Stimulated activated CD8-positive, alpha-beta memory T cell treated with anti-CD3 and anti-CD28 coated beads, Interleukin-12 subunit alpha, Interleukin-12 subunit beta, amount 100 ng/mL, for 4 hours (primary cell): ENCODE results near the gene SOD1.

Experiments used
- DNase-seq: peaks from one replicate; pipeline ENCODE4 v3.0.0-alpha.2; 2020; ENCODE audit warnings: low read depth

SOD1 gene

DNA sequence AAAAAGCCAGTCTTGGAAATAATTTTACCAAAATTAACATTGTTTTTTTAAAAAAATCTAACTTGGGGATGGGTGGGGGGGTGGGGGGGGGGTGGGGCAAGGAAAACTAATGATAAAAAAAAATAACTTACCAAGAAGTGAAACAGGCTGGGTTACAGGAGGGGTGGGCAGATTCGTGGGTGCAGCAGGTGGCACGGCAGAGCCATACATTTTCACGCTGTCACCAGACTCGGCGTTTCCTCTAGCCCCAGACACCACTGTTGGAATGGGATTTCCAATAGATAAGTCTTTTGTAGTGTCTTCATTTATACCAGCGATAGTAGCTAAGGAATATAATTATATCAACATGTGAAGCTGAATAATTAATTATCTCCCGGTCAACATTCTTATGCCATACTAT is 25.4 kb downstream of the SOD1 start:
- no peak for DNase-seq

DNA sequence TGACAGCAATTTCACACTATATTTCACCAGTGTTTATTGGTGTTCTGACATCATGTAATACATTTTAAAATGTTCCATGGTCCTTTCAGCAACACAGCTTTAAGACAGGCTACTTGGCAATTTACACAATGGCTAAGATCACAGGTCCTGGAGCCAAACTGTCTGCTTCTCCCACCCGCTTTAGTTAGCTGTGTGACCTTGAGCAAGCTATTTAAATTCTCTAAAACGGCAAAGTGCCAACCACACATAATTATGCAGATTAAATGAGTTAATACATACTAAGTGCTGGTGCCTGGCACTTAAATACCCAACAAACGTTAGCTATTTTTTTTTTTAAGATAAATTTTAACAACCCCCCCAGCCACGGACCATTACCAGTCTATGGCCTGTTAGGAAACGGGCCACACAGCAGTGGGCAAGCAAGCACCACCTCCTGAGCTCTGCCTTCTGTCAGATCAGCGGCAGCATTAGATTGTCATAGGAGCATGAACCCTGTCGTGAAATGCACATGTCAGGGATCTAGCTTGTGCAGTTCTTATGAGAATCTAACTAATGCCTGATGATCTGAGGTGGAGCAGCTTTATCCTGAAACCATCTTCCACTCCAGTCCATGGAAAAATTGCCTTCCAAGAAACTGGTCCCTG is 26.9 kb downstream of the SOD1 start:
- DNase-seq = no peak

DNA sequence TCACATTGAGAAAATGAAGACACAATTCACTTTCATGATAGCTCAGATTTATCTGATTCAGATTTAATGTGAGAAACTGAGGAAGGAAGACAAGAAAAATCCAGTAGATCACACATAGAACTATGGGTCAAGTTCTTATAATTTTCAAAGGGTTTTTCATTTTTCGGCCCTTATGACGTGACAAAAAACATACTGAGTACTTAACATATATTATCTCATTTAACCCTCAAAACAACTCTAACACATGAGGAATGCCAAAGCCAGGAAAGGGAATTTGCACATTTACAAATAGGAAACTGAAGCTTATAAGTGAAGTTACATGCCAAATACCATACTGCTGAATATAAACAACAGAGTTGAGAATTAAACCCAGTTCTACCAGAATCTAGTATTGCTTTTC is 27.6 kb downstream of the SOD1 start:
- DNase-seq = no peak

DNA sequence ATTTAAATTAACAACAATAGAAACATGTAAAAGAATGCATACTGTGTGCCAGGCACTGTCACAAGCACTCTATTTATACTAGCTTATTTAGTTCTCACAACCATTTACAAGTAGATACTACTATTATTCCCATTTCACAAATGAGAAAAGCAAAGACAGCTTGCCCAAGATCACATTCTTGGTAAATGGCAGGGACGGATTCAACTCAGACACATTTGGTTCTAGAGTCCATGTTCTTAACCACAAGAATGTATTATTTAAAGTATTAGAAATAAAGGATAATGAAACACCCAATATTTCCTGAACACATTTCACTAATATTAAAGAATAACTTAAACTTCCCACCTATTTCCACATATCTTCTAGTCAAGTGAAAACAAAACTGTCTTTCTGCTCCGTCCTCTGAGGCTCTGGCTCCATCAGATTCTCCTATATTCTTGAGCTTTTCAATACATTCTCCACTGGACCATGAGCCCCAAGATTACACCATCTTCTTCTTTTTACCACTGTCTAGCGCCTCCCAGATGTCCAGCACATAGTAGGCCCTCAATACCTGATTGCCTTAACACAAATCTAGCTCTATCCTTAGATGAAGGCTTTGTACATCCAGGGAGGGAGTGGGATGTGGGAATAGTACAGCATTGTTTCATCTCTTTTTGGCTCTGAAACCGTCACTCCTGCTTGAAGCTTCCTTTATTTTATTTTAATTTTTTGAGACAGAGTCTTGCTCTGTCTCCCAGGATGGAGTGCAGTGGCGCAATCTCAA is 29.3 kb downstream of the SOD1 start:
- DNase-seq = no peak

DNA sequence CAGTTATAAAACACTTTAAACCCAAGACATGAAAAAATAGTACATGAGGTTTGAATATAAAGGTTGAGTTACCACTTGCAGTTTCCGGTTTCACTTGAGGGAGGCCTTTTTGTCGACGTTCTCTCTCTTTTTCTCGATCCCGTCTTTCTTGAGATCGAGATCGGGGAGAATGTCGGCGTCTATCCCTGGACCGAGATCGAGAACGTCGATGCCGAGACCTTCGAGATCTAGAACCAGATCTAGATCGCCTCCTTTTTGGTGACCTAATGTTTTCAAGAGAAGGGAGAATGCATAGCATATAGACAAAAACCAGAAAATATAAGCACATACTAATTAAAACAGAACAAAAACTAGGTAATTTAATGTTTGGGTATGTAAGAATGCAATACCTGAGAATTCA is 33.7 kb downstream of the SOD1 start:
- DNase-seq = no peak

DNA sequence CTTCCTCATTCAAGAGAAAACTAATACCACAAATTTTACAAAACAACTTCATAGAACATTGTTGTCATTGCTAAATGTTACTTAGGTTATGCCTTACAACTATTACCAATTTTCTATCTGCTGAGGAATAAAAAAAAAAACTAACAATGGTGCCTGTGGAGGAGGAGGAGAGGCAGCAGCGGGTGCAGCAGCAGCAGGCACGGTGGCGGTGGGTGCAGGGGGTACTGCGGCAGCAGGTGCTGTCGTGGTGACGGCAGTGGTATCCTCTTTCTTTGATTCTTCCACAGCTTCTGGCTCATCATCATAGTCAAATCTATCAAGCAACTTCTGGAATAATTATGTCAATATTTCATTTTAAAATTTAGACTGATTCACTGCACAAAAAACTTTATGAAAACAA is 36.9 kb downstream of the SOD1 start:
- DNase-seq = no peak

DNA sequence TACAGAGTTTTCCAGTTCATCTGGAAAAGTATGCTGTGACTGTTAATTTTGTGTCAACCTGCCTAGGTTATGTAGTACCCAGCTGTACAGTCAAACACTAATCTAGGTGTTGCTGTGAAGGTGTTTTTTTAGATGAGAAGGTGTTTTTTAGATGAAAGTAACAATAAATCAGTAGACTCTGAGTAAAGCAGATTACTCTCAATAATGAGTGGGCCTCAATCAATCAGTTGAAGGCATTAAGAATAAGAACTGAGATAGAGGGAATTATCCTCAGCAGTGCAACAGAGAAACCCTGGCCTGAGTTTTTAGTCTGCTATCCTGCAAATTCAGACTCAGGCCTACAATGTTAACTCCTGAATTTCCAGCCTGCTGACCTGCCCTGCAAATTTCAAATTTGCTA is 39.0 kb downstream of the SOD1 start:
- no peak for DNase-seq

DNA sequence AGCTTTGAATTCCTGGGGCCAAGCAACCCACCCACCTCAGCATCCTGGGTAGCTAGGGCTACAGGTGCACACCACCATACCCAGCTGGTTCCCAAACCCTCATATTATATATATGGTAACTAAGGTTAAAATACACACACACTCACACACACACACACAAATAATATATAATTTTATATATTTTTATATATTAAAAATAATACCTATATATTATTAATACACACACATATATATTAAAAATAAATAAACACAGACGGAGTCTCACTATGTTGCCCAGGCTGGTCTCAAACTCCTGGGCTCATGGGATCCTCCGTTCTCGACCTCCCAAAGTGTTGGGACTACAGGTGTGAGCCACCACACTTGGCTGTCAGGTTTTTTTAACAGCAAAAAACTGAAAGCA is 40.5 kb downstream of the SOD1 start:
- no peak for DNase-seq

DNA sequence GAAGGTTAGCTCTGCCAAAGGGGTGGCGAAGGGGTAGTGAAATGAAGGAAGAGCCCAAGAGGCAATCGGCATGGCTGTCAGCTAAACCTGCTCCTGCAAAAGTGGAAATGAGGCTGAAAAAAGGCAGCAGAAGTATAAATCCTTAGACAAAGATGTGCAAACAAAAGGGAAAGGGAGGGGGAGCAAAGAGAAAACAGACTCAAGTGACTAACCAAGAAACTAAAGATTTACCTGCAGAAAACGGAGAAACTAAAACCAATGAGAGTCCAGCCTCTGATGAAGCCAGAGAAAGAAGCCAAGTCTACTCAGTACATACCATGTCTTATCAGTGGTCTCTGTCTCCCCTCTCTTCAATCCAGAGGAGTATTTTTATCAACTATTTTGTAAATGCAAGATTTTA is 47.1 kb downstream of the SOD1 start:
- DNase-seq = no peak

DNA sequence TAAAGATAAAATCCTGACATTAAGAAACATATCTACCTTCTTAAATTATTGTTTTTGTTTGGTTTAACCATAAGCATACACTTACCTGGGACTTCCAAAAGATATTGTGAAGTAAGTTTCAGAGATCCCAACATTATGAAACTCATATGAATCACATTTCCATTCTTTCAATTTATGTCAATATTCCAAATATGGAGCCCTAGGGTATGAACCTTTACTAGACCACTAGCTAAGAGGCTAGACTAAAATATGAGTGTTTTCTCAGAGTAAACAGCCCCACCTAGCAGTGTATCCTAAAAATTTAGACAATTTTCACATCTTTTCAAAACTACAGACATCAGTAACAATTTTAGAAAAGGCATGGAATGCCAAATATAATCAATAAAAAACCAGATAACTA is 48.0 kb downstream of the SOD1 start:
- no peak for DNase-seq

DNA sequence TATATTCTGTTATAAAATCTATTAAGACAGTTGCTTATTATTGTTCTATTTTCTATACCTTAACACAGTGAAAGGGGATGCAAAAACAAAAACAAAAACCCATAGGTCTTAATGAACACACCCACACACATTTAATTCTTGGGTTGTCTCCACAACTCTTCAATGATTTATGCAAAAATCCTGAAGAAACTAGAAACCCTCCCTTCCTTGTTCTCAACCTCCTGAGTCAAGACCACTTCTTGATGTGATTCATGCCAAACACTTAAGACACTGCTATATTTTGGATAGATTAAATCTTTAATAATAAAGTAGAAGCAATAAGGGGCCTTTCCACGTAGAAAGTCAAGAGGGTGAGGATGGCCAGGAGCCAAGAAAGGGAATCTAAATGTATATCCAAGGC is 49.0 kb downstream of the SOD1 start:
- no peak for DNase-seq

DNA sequence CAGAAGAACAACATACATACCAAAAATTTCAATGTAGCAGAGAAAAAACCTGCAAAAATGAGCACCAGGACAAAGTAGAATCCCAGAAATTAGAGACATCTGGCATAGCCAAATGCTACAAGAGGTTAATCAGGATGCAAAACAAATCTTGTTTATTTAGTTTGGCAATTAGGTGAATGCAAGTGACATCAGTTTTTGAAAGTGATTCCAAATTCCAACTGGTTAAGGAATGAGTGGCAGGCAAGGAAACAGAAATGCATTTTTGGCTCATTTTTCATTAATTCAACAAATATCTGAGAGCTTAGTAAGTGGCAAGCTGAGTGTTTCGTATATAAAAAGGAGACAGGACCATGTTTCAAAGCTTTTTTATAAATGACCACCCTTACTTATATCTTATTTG is 51.1 kb downstream of the SOD1 start:
- DNase-seq = no peak

DNA sequence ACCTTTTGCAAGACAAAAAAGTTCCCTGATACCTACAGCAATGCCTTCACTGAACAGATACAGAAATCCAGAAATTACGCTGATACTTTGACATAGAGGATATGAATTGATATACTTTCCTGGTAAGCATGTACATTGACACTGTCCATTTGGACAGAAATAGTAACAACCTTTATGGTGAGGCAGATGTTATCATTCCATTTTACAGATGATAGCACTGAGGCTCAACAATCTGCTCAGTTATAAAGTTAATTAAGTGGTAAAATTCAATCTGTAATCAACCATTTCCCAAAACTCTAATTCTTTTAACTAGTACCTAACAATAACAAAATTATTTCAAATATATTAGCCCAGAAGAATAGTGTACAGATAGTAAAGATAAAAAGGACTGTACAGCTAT is 51.8 kb downstream of the SOD1 start:
- no peak for DNase-seq

DNA sequence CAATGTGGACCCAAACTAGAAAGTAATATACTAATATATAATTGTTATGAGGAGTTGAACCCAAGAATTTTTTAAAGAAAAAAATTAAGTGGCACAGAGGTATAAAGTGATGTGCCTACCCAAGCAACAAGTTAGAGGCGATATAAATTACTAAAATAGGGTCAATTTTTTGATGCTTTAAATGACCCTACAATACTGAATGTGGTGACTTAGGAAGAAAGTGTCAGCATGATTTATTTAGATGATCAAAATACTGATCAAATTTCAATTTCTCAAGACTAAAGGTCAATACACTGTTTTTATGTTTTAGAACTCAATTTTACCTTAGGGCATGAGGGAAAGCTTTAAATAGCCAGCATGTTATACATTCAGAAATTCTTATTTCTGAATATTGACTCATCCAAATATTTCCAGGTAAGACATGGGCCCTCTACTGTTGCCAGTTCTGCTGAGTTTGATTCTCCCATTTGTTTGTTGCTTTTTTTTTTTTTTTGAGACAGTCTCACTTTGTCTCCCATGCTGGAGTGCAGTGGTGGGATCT is 52.3 kb downstream of the SOD1 start:
- DNase-seq = no peak

DNA sequence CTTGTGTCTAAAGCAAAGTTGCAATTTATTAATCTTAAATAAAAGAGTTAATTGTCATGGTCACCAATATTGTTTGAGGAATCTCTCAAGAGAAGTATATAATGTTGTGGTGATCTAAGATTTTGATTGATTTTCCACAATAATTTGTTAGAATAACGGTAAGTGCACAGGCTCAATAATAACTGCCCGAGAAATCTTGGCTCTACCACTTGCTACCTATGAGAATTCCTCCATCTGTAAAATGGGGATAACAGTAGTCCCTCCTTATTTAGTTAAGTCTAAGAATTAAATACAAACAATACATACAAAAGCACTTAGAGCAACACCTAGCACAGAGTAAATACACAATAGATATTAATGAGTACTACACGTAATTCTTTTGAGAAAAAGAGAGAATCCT is 53.6 kb downstream of the SOD1 start:
- DNase-seq = no peak

DNA sequence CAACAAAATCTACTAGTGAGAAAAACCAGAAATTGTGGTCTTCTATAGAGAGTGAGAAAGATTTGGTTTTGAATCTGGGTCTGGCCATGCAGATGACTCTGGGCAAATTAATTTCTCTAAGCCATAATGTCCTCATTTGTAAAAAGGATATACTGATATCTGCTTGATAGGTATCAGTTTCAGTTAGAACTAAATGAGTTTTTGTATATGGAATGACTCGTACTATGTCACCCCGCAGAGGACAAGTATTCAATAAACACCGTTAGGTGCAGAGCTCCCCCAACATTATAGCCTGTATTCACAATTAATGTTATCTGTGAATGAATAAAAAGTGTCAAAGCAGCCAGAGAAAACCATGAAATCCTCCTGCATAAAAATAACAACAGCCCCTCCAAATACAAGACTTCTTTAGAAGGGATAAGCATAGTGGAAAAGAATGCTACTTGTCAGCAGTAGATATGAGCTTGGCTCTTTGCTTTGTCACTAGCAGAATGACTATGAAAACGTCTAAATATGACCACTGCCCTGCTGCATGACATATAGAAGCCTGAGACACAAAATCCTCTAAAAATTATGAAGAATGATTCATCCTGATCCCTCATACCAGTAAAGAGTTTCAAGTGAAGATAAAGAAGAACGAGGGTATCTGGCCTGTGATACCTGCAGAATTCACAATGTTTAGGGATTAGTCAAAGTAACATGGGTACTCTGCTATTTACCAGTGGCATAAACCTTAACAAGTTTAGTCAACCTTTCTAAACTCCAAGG is 54.7 kb downstream of the SOD1 start:
- no peak for DNase-seq

DNA sequence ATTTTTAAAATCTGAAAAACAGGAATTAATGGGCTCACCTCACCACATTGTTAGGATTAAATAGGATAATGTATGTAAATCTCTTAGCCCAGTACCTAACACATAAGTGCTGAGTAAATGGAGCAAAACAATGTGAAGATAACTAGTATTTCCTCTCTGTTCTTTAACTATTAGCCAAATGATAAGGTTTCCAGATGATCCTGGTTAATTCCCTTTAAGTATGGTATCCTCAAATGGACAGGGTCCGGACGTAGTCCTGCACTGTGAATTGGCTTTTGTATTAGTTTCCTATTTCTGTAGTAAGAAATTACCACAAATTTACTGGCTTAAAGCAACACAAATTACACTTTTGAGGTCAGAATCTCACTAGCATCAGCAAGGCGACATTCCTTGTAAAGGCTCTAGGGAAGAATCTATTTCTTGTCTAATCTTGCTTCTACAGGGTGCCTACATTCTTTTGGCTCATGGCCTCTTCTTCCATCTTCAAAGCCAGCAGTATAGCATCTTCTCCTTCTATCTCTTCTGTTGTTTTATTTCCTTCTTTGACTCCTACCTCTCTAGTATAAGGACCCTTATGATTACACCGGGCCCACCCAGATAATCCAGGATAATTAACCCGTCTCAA is 55.4 kb downstream of the SOD1 start:
- no peak for DNase-seq

DNA sequence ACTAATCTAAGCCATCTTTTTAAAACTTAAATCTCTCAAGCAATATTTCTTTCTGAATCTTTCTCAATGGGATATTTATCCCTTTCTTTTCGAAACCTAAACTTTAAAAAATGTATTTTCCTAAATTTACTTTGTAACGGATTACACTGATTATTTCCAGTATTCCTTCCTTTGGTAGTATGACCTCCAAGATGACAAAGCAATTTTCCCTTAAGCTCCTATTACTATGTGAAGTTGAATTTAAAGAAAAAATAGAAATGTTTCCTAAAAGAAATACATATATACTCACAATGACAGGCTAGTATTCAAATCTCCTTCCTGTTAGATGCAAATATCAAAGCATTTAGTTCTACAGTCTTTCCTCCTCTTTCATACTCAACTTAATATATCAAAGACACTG is 56.6 kb downstream of the SOD1 start:
- no peak for DNase-seq
